ENCODE measurements around the gene DHRSX. TPM values are rescaled to one million over a fixed set of nuclear protein-coding genes. Genes with fewer than 3 reads are reported as not detected.
"Not testable (repeated sequence)": the region's sequence is repeated elsewhere in the genome, so short reads cannot be mapped to it uniquely, and the experiment has no call there.

Gene DHRSX
- polyA plus RNA-seq, 3 donors, result 12.9 to 33.2 (median 28.3) TPM

DNA sequence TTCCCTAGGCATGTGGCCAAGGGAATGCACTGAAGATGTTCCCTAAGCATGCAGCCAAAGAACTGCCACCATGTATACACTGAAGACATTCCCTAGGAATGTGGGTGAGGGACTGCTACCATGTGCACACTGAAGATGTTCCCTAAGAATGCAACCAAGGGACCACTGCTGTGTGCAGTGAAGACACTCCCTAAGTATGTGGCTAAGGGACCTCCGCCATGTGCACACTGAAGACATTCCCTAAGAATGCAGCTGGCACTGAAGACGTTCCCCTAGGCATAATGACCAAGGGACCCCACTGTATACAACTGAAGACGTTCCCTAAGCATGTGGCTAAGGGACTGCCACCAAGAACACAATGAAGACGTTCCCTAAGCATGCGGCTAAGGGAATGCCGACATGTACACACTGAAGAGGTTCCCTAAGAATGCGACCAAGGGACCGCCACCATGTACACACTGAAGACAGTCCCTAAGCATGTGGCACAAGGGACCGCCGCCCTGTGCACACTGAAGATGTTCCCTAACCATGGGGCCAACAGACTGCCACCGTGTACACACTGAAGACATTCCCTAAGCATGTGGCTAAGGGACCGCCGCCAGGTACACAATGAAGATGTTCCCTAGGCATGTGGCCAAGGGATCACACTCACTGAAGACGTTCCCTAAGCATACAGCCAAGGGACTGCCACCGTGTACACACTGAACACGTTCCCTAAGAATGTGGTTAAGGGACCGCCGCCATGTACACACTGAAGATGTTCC is 25.6 kb downstream of the DHRSX start:
- Mint-ChIP-seq H3K9me3 (peaks cover under 1 to 9% (median 4%) of the 10 kb centered on the region in 7 donors), H3K4me3 (no peak overlapping the region), H3K27me3 (ENCODE audit: low read depth in 3 of 3) (no peaks in the 10 kb centered on the region), H3K36me3 (peaks cover 5 to 9% of the 10 kb centered on the region in 2 donors), H3K27ac (peak overlapping the region in 1 of 7 donors; percentile 3), H3K4me1 (no peaks in the 10 kb centered on the region)
- intact Hi-C loops (cut with micrococcal nuclease), result no loop called here
- Histone ChIP-seq H3K4me3 (replicated peaks in 1 of 3; ENCODE audit: low read depth in 2 of 3, low read length in 3 of 3) (no peak overlapping the region), H3K4me1 (ENCODE audit: control insufficient read depth in 1 of 2, insufficient read depth in 2 of 2, low read length in 2 of 2) (no peaks in the 10 kb centered on the region), H4K20me1 (ENCODE audit: insufficient read depth, low read length) (peaks cover 88% of the 10 kb centered on the region), H3K9ac (ENCODE audit: insufficient read depth, low read length, poor library complexity, severe bottlenecking) (no peak overlapping the region), H3K9me3 (replicated peaks in 1 of 2; ENCODE audit: control insufficient read depth in 1 of 2, insufficient read depth in 1 of 2, low read length in 2 of 2) (peaks cover 0 to 4% of the 10 kb centered on the region in 2 donors), H3K4me2 (replicated peaks; ENCODE audit: extremely low read depth, low read length, poor library complexity, severe bottlenecking) (no peak overlapping the region), H3K27ac (ENCODE audit: low read depth in 1 of 2, low read length in 2 of 2) (no peak overlapping the region), H3K36me3 (replicated peaks in 1 of 2; ENCODE audit: control insufficient read depth in 1 of 2, insufficient read depth in 2 of 2, low read length in 2 of 2) (peaks cover 0 to 8% of the 10 kb centered on the region in 2 donors), H3K27me3 (ENCODE audit: control insufficient read depth in 2 of 2, insufficient read depth in 2 of 2, low read length in 2 of 2) (no peaks in the 10 kb centered on the region), H2AFZ (ENCODE audit: insufficient read depth, low read depth, low read length, poor library complexity, severe bottlenecking) (no peak overlapping the region), H3K79me2 (ENCODE audit: insufficient read depth, low read length) (peaks cover 23% of the 10 kb centered on the region)
- WGBS (ENCODE audit: insufficient coverage), result 97% methylated on average over 14 of the region's 18 CpGs
- no peak for DNase-seq
- TF ChIP-seq, protein P1, sequence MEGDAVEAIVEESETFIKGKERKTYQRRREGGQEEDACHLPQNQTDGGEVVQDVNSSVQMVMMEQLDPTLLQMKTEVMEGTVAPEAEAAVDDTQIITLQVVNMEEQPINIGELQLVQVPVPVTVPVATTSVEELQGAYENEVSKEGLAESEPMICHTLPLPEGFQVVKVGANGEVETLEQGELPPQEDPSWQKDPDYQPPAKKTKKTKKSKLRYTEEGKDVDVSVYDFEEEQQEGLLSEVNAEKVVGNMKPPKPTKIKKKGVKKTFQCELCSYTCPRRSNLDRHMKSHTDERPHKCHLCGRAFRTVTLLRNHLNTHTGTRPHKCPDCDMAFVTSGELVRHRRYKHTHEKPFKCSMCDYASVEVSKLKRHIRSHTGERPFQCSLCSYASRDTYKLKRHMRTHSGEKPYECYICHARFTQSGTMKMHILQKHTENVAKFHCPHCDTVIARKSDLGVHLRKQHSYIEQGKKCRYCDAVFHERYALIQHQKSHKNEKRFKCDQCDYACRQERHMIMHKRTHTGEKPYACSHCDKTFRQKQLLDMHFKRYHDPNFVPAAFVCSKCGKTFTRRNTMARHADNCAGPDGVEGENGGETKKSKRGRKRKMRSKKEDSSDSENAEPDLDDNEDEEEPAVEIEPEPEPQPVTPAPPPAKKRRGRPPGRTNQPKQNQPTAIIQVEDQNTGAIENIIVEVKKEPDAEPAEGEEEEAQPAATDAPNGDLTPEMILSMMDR (IDR thresholded peaks at IDR 0.05), result no peak

DNA sequence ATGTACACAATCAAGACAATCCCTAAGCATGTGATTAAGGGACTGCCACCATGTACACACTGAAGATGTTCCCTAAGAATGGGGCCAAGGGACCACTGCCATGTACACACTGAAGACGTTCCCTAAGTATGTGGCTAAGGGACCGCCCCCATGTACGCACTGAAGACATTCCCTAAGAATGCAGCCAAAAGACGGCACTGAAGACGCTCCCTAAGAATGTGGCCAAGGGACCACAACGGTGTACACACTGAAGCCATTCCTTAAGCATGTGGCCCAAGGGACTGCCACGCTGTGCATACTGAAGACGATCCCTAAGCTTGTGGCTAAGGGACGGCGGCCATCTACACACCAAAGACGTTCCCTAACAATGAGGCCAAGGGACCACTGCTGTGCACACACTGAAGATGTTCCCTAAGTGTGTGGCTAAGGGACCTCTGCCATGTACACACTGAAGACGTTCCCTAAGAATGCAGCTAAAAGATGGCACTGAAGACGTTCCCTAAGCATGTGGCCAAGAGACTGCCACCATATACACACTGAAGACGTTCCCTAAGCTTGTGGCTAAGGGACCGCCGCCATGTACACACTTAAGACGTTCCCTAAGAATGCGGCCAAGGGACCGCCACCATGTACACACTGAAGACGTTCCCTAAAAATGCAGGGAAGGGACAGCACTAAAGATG is 26.4 kb downstream of the DHRSX start:
- Histone ChIP-seq H3K36me3 (replicated peaks in 1 of 2; ENCODE audit: control insufficient read depth in 1 of 2, insufficient read depth in 2 of 2, low read length in 2 of 2) (peaks cover 0 to 1% of the 10 kb centered on the region in 2 donors), H3K27ac (ENCODE audit: low read depth in 1 of 2, low read length in 2 of 2) (no peak overlapping the region), H4K20me1 (ENCODE audit: insufficient read depth, low read length) (peaks cover 88% of the 10 kb centered on the region), H3K9me3 (replicated peaks in 1 of 2; ENCODE audit: control insufficient read depth in 1 of 2, insufficient read depth in 1 of 2, low read length in 2 of 2) (no peaks in the 10 kb centered on the region), H3K9ac (ENCODE audit: insufficient read depth, low read length, poor library complexity, severe bottlenecking) (no peak overlapping the region), H3K79me2 (ENCODE audit: insufficient read depth, low read length) (peaks cover 18% of the 10 kb centered on the region), H3K4me3 (replicated peaks in 1 of 3; ENCODE audit: low read depth in 2 of 3, low read length in 3 of 3) (no peak overlapping the region), H2AFZ (ENCODE audit: insufficient read depth, low read depth, low read length, poor library complexity, severe bottlenecking) (no peak overlapping the region), H3K4me2 (replicated peaks; ENCODE audit: extremely low read depth, low read length, poor library complexity, severe bottlenecking) (no peak overlapping the region), H3K27me3 (ENCODE audit: control insufficient read depth in 2 of 2, insufficient read depth in 2 of 2, low read length in 2 of 2) (no peaks in the 10 kb centered on the region), H3K4me1 (ENCODE audit: control insufficient read depth in 1 of 2, insufficient read depth in 2 of 2, low read length in 2 of 2) (no peaks in the 10 kb centered on the region)
- no peak for DNase-seq
- peaks cover 3 to 8% of the 10 kb centered on the region in 2 donors for H3K36me3 Mint-ChIP-seq
- no peaks in the 10 kb centered on the region for H3K4me1 Mint-ChIP-seq
- H3K9me3 Mint-ChIP-seq, result peaks cover 0 to 12% (median 0%) of the 10 kb centered on the region in 7 donors
- TF ChIP-seq, protein P1 (IDR thresholded peaks at IDR 0.05), result no peak
- no peak overlapping the region for H3K4me3 Mint-ChIP-seq
- whole genome bisulfite sequencing (ENCODE audit: insufficient coverage), result 98% methylated on average over 19 of the region's 20 CpGs
- intact Hi-C loops (cut with micrococcal nuclease), result no loop called here
- no peaks in the 10 kb centered on the region for H3K27me3 Mint-ChIP-seq (ENCODE audit: low read depth in 3 of 3)
- no peak overlapping the region for H3K27ac Mint-ChIP-seq

DNA sequence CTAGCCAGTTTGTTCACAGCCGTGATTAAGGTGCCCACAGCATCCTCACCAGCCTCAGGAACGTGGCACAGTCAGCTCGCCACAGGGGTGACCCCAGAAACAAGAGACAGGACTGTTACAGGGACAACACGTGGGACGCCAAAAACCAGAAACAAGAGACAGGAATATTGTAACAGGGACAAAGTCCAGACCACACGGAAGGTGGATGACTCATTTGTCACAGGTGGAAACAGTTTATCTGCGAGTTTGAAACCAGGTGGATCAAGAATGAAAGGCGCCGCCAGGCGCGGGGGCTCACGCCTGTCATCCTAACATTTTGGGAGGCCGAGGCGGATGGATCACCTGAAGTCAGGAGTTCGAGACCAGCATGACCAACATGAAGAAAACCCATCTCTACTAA is 27.7 kb downstream of the DHRSX start:
- H3K4me3 Mint-ChIP-seq; H3K4me1 Mint-ChIP-seq; H3K27ac ChIP-seq (ENCODE audit: low read depth in 1 of 2, low read length in 2 of 2); DNase-seq; H3K36me3 ChIP-seq (replicated peaks in 1 of 2; ENCODE audit: control insufficient read depth in 1 of 2, insufficient read depth in 2 of 2, low read length in 2 of 2); H3K4me3 ChIP-seq (replicated peaks in 1 of 3; ENCODE audit: low read depth in 2 of 3, low read length in 3 of 3); H3K27ac Mint-ChIP-seq; intact Hi-C loops (cut with micrococcal nuclease); H3K9me3 ChIP-seq (replicated peaks in 1 of 2; ENCODE audit: control insufficient read depth in 1 of 2, insufficient read depth in 1 of 2, low read length in 2 of 2); H3K27me3 ChIP-seq (ENCODE audit: control insufficient read depth in 2 of 2, insufficient read depth in 2 of 2, low read length in 2 of 2); H3K36me3 Mint-ChIP-seq; H3K4me1 ChIP-seq (ENCODE audit: control insufficient read depth in 1 of 2, insufficient read depth in 2 of 2, low read length in 2 of 2); H3K27me3 Mint-ChIP-seq (ENCODE audit: low read depth in 3 of 3); H3K9me3 Mint-ChIP-seq; H2AFZ ChIP-seq (ENCODE audit: insufficient read depth, low read depth, low read length, poor library complexity, severe bottlenecking); H3K9ac ChIP-seq (ENCODE audit: insufficient read depth, low read length, poor library complexity, severe bottlenecking); H3K4me2 ChIP-seq (replicated peaks; ENCODE audit: extremely low read depth, low read length, poor library complexity, severe bottlenecking): not testable (repeated sequence)
- H4K20me1 ChIP-seq (ENCODE audit: insufficient read depth, low read length), result peaks cover 88% of the 10 kb centered on the region
- peaks cover 15% of the 10 kb centered on the region for H3K79me2 ChIP-seq (ENCODE audit: insufficient read depth, low read length)
- 93% methylated on average over 10 of the region's 15 CpGs for WGBS (ENCODE audit: insufficient coverage)

All from CD14-positive monocyte (primary cell).